ENCODE measurements around the gene CDKN2B-AS1. TPM values are rescaled to one million over a fixed set of nuclear protein-coding genes. Genes with fewer than 3 reads are reported as not detected.

Gene CDKN2B-AS1
- total RNA-seq, 2 donors from 2014 or later, result 0.64 to 0.93 TPM

DNA sequence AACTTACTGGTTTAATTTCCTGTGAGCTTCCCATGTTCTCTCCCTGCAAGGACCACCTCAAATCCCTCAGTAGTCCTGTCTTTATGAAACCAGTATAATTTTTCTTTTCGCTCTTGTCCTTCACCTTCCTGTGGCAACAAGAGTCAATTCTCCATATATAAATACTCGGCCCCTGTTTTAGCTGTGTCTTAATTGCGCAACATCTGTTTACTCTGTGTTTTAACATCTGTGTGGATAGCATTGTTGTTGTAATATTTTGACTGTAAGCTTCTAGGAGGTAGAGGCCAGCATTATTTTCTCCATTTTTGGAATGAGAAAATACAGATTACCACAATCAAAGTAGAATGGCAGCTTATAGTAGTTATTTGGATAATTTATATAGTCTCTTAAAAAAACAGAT is 44.7 kb downstream of the CDKN2B-AS1 start:
- no peak overlapping the region for H3K4me3 Mint-ChIP-seq
- H3K9me3 Mint-ChIP-seq, result no peaks in the 10 kb centered on the region
- no peak for ATAC-seq (replicated peaks)
- H3K27me3 Mint-ChIP-seq, result no peaks in the 10 kb centered on the region
- H3K4me1 Mint-ChIP-seq, result peaks cover 6% of the 10 kb centered on the region
- no peak overlapping the region for H3K27ac Mint-ChIP-seq
- H3K36me3 Mint-ChIP-seq (ENCODE audit: low read depth), result no peaks in the 10 kb centered on the region

DNA sequence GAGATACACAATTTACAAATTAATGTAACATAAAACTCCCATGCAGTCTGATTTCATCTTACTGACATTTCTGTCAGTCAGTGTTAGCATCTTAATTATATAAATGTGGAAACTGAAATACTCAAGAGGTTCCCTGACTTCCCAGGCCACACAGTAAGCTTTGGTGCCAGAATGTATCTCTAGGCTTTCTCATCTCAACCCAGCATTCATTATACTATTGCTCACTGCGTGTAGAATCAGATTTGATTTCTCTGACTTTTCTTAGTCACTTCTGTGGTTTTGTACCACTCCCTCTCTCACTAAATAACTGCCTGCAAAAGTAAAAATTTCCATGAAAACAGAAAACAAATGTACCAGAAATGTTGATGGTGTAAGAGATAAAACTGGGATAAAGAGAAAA is 46.2 kb downstream of the CDKN2B-AS1 start:
- Mint-ChIP-seq H3K27me3 (no peaks in the 10 kb centered on the region), H3K27ac (peak overlapping the region; percentile 5), H3K4me1 (peaks cover 6% of the 10 kb centered on the region), H3K9me3 (no peaks in the 10 kb centered on the region), H3K36me3 (ENCODE audit: low read depth) (no peaks in the 10 kb centered on the region), H3K4me3 (no peak overlapping the region)
- ATAC-seq (replicated peaks), result peak; percentile 92

DNA sequence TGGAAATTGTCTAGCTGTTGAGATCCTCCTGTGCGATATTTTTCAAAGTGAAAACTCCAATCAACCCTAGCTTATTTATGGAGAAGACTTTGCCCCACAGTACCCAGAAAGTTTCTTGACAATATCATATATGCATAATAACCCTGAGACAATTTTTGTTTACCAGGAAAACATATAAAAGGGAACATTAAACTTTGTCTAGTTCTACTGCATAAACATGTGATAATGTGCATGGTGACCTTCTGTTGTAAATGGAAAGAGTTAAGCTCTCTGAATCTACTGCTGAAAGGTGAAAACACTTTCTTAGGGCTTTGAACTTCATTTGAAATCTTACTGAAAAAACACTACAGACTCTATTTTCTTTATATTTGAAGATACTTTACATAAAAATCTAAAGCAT is 46.8 kb downstream of the CDKN2B-AS1 start:
- Mint-ChIP-seq H3K4me3 (no peak overlapping the region), H3K27me3 (no peaks in the 10 kb centered on the region), H3K36me3 (ENCODE audit: low read depth) (no peaks in the 10 kb centered on the region), H3K9me3 (no peaks in the 10 kb centered on the region), H3K27ac (peak overlapping the region; percentile 5), H3K4me1 (peaks cover 8% of the 10 kb centered on the region)
- no peak for ATAC-seq (replicated peaks)

DNA sequence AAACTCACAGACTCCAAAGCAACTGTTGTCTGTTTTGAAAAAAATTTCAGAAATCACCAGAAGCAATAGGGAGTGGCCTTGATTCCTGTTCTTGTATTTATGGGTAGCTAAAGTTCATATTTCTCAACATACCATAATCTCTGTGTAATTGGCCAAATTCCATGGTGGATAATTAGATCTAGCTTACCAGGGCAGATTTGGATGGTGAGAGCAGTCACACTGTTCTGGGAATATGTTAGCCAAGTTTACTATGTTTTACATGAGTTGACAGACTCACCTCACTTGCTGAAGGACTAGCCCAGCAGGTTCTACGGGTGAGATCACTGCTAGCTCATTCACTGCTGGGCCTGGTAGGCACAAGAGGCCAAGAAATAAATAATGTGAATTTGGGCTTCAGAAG is 47.2 kb downstream of the CDKN2B-AS1 start:
- Mint-ChIP-seq H3K27me3 (no peaks in the 10 kb centered on the region), H3K27ac (no peak overlapping the region), H3K36me3 (ENCODE audit: low read depth) (no peaks in the 10 kb centered on the region), H3K4me1 (peaks cover 11% of the 10 kb centered on the region), H3K4me3 (no peak overlapping the region), H3K9me3 (no peaks in the 10 kb centered on the region)
- ATAC-seq (replicated peaks), result no peak

DNA sequence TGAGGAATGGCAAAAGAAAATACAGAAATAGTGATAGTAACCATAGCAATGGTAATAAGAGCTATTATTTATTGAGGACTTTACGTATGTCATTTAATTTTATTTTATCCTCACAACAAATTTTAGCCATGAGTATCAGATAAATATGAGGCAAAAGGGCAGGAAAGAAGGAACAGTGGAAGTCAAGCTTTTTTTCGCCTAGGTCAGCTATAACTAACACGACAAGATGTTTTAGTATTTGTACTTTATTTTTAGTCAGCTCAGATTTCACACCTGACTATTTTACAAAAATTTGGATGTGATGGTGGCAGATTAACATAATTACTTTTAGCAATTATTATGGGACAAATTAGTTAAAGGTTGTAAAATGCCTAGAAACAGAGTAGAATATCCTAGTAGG is 49.3 kb downstream of the CDKN2B-AS1 start:
- Mint-ChIP-seq H3K36me3 (ENCODE audit: low read depth) (no peaks in the 10 kb centered on the region), H3K27ac (no peak overlapping the region), H3K4me1 (peaks cover 11% of the 10 kb centered on the region), H3K27me3 (no peaks in the 10 kb centered on the region), H3K4me3 (no peak overlapping the region), H3K9me3 (no peaks in the 10 kb centered on the region)
- no peak for ATAC-seq (replicated peaks)

DNA sequence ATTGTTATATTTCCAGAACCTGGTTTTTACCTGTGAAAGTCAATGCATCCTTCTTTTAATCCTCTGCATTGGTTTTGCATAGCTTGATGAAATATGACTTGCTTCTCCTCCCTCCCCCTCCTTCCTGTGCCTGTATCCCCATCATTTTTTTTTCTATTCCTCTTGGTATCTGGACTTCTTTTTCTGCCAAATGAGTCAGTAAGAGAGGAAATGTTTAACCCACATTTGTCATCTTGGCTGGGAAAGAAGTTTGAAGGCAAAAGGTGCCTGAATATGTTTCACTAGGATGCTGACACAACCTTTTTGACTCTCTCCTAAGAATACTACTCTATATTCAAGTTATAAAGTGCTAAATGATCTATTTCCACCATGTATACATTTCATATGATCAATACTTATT is 50.0 kb downstream of the CDKN2B-AS1 start:
- H3K27ac Mint-ChIP-seq, result peak overlapping the region; percentile 18
- no peak overlapping the region for H3K4me3 Mint-ChIP-seq
- H3K9me3 Mint-ChIP-seq, result no peaks in the 10 kb centered on the region
- H3K36me3 Mint-ChIP-seq (ENCODE audit: low read depth), result no peaks in the 10 kb centered on the region
- H3K4me1 Mint-ChIP-seq, result peaks cover 11% of the 10 kb centered on the region
- peak; percentile 63 for ATAC-seq (replicated peaks)
- no peaks in the 10 kb centered on the region for H3K27me3 Mint-ChIP-seq

DNA sequence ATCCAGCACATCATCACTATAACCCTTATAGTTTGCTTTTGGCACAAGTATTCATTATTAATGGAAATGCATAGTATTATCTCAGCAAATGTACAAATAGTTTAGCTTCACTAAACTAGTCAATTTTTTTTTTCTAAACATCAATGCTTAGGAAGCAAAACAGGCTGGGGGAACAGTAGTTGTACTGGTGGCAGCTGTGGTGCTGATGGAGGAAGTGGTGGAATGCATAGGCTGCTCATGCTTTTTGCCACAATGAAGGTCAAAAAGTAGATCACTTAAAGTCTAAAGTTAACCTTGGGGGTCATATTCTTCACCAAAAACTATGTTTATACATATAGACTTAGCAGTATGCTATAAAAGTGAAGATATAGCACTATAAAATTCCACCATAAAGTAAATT is 50.8 kb downstream of the CDKN2B-AS1 start:
- H3K4me1 Mint-ChIP-seq, result peaks cover 11% of the 10 kb centered on the region
- no peaks in the 10 kb centered on the region for H3K36me3 Mint-ChIP-seq (ENCODE audit: low read depth)
- H3K4me3 Mint-ChIP-seq, result no peak overlapping the region
- no peak overlapping the region for H3K27ac Mint-ChIP-seq
- no peaks in the 10 kb centered on the region for H3K9me3 Mint-ChIP-seq
- H3K27me3 Mint-ChIP-seq, result no peaks in the 10 kb centered on the region
- no peak for ATAC-seq (replicated peaks)

DNA sequence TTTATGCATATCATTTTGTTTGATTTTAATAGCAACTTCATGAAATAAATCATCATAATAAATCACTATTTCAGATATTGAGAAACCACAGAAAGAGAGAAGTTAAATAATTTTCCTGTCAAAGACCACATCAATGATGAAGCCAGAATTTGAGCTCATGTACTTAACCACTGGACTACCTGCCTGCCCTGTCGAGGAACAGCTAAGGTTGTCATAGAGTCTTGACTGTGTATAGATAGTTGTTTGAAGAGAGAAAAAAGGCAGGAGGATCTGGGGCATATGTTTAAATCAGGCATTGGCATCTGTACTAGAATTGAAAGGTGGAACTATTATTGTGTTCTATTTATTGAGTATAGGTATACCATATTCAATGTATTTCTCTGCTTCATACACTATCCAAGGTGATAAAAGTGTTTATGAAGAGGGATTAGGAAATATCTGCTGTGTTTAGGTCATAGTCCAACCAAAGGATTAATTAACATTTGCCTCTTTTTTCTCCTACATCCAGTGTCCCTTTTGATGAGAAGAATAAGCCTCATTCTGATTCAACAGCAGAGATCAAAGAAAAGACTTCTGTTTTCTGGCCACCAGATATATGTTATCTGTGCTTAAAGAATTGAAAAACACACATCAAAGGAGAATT is 51.8 kb downstream of the CDKN2B-AS1 start:
- Mint-ChIP-seq H3K27me3 (no peaks in the 10 kb centered on the region), H3K27ac (no peak overlapping the region), H3K36me3 (ENCODE audit: low read depth) (no peaks in the 10 kb centered on the region), H3K4me3 (no peak overlapping the region), H3K4me1 (peaks cover 13% of the 10 kb centered on the region), H3K9me3 (no peaks in the 10 kb centered on the region)
- ATAC-seq (replicated peaks), result no peak

DNA sequence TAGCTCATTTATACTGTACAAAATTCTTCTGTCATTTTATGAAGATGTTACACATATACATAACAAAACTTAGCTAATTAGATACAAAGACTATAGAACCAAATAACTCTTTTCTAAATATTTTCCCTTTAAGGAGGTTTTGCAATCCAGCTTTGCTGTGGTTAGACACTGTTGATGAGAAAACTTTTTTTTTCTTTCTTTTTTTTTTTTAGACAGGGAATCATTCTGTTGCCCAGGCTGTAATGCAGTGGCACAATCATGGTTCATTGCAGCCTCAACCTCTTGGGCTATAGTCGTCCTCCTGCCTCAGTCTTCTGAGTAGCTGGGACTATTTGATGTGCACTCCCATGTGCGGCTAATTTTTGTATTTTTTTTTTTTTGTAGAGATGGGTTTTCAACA is 53.0 kb downstream of the CDKN2B-AS1 start:
- no peaks in the 10 kb centered on the region for H3K36me3 Mint-ChIP-seq (ENCODE audit: low read depth)
- H3K27ac Mint-ChIP-seq, result no peak overlapping the region
- no peak overlapping the region for H3K4me3 Mint-ChIP-seq
- H3K27me3 Mint-ChIP-seq, result no peaks in the 10 kb centered on the region
- ATAC-seq (replicated peaks), result no peak
- H3K4me1 Mint-ChIP-seq, result peaks cover 25% of the 10 kb centered on the region
- no peaks in the 10 kb centered on the region for H3K9me3 Mint-ChIP-seq

DNA sequence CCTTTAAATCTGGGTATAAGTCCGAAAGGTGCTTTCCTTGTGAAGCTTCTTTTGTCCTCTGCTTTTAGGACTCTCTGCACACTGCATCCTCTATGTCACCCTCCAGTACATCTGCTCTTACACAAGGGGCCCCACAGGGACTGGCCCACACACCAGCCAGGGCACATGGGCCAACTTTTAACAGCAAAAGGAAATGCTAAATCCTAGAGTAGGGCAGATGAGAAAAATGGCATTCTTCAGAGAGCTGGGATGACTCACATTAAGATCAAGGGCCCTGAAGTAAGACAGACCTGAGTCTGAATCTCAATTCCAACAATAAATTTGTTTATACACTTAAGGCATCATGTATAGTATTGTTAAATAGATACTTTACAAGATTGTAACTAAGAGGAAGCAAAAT is 54.8 kb downstream of the CDKN2B-AS1 start:
- Mint-ChIP-seq H3K27ac (no peak overlapping the region), H3K4me1 (peaks cover 35% of the 10 kb centered on the region)
- no peak for ATAC-seq (replicated peaks)

DNA sequence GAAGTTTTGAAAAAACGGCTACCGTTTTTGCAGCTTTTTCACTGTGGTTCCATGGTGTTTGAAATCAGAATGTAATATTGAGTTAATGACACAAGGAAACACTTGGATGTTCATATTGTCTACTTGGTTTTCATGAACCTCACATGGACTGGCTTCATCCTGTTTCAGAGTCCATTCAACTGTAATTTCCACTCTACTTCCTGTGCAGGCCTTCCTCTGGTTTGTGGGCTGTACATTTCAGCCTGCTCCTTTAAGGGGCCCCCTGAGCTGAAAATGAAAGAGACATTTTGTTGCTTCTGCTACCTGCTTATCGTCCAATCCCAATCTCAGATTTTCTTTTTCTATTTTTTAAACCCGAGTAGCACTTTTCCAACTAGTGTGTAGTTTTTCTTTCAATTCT is 56.3 kb downstream of the CDKN2B-AS1 start:
- H3K9me3 Mint-ChIP-seq, result no peaks in the 10 kb centered on the region
- peaks cover 35% of the 10 kb centered on the region for H3K4me1 Mint-ChIP-seq
- no peak for ATAC-seq (replicated peaks)
- peak overlapping the region; percentile 6 for H3K4me3 Mint-ChIP-seq
- H3K27me3 Mint-ChIP-seq, result no peaks in the 10 kb centered on the region
- H3K36me3 Mint-ChIP-seq (ENCODE audit: low read depth), result no peaks in the 10 kb centered on the region
- no peak overlapping the region for H3K27ac Mint-ChIP-seq

More for the DNA sequence above, 54.8 kb downstream of the CDKN2B-AS1 start:
- Mint-ChIP-seq H3K4me3 (no peak overlapping the region), H3K27me3 (no peaks in the 10 kb centered on the region), H3K9me3 (no peaks in the 10 kb centered on the region), H3K36me3 (ENCODE audit: low read depth) (no peaks in the 10 kb centered on the region)

DNA sequence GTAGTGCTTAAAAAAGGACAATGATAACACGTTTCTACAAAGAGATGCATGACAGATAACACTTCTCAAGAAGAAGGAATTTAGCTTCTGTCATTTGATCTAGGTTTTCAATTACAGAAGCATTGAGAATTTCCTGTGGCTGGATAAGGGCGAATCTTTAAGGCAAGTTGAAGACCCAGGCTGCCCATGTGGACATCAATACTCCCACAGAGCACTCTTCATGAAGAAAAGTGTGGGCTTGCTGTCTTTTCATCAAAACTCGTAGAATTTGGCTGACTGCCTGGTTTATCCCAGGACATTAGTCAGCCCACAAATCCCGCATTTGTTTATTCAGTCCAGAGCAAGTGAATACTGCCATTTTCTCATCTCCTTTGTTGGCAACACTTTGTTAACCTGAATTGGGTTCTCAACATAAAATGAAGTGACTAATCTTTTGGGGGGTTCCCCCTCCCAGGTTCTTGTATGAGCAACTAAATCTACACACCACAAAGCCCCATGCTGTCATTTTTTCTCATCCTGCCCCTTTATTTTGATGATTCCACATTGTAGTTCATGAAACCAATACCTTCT is 57.9 kb downstream of the CDKN2B-AS1 start:
- peaks cover 29% of the 10 kb centered on the region for H3K4me1 Mint-ChIP-seq
- no peaks in the 10 kb centered on the region for H3K36me3 Mint-ChIP-seq (ENCODE audit: low read depth)
- H3K27ac Mint-ChIP-seq, result peak overlapping the region; percentile 77
- H3K27me3 Mint-ChIP-seq, result no peaks in the 10 kb centered on the region
- peak overlapping the region; percentile 68 for H3K4me3 Mint-ChIP-seq
- no peaks in the 10 kb centered on the region for H3K9me3 Mint-ChIP-seq
- peak; percentile 95 for ATAC-seq (replicated peaks)

DNA sequence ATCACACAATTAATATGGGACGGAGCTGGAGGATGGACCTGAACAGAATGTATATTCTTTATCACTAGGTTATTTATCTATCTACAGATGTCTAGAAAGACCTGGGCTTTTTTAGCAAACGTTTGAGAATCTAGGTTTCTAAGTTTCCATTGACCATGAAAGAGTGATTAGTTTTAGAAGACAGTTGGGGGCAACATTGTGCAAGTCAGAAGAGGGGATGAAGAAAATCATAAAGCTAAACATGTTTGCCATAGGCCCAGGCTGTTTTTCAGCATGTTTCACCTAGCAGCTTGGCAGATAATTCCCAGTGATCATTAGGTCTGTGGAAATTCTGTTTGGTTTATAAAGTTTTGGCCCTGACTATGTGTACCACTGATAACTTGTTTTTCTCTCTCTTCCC is 58.6 kb downstream of the CDKN2B-AS1 start:
- Mint-ChIP-seq H3K27me3 (no peaks in the 10 kb centered on the region), H3K4me3 (peak overlapping the region; percentile 68), H3K4me1 (peaks cover 29% of the 10 kb centered on the region), H3K36me3 (ENCODE audit: low read depth) (no peaks in the 10 kb centered on the region), H3K9me3 (no peaks in the 10 kb centered on the region), H3K27ac (peak overlapping the region; percentile 77)
- no peak for ATAC-seq (replicated peaks)

DNA sequence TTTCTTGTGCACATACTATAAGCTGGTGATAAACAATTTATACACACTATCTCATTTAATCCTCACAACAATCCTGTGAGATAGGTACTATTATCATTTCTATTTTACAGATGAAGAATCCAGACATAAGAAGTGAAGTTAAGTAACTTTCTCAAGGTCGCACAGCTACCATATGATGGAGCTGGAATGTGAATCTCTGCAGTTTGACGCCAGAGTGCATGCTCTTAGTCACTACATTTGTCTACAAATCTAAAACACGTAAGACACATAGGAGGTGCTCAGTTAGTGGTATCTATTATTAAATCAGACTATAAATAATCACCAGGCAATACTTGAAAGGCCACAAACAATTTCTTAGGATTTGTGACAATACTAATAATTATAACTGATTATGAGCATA is 59.5 kb downstream of the CDKN2B-AS1 start:
- Mint-ChIP-seq H3K4me1 (peaks cover 29% of the 10 kb centered on the region), H3K27ac (no peak overlapping the region), H3K4me3 (no peak overlapping the region), H3K9me3 (no peaks in the 10 kb centered on the region), H3K27me3 (no peaks in the 10 kb centered on the region), H3K36me3 (ENCODE audit: low read depth) (no peaks in the 10 kb centered on the region)
- no peak for ATAC-seq (replicated peaks)

DNA sequence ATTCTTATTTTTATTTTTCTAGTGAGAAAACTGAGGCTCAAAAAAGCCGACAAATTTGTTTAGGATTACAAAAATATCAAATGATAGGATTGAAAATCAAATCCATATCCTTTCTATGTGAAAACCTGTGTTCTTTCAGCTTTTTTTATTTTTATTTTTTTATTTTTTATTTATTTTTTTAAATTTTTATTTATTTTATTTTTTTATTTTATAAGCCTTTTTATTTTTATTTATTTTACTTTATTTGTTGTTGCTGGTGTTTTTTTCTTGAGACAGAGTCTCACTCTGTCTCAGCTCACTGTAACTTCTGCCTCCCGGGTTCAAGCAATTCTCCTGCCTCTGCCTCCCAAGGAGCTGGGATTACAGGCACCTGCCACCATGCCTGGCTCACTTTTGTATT is 59.9 kb downstream of the CDKN2B-AS1 start:
- Mint-ChIP-seq H3K9me3 (no peaks in the 10 kb centered on the region), H3K27me3 (no peaks in the 10 kb centered on the region), H3K4me1 (peaks cover 29% of the 10 kb centered on the region), H3K36me3 (ENCODE audit: low read depth) (no peaks in the 10 kb centered on the region), H3K27ac (no peak overlapping the region), H3K4me3 (no peak overlapping the region)
- ATAC-seq (replicated peaks), result no peak
